Dedifferentiated amniotic fluid mesenchymal stem cell (primary cell): ENCODE measurements around the gene TRIM71.
"Not testable (repeated sequence)": the region's sequence is repeated elsewhere in the genome, so short reads cannot be mapped to it uniquely, and the experiment has no call there.

ENCODE experiments used
- DNase-seq: peaks from one replicate; pipeline ENCODE4 v3.0.0-alpha.2; 2016; ENCODE audit errors: extremely low spot score

TRIM71 gene

GRCh38 chr3:32842987-32843386 lies 25.2 kb downstream of the TRIM71 start:
- no peak for DNase-seq

- no peak for DNase-seq
Measured at GRCh38 chr3:32843510-32844321, 25.9 kb downstream of the TRIM71 start.

DNA sequence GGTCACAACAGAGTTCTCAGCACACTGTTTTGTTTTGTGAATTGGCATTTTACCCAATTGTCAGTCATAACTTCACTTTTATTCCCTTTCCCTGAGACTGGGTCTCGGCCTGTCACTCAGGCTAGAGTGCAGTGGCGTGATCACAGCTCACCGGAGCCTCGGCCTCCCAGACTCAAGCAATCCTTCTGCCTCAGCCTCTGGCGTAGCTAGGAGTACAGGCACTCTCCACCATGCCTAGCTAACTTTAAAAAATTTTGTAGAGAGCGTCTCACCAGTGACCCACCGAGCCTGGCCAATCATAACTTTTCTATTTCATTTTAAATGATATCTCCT lies 26.5 kb downstream of the TRIM71 start:
- DNase-seq = no peak

GRCh38 chr3:32844914-32845313 lies 27.1 kb downstream of the TRIM71 start:
- no peak for DNase-seq

- DNase-seq = not testable (repeated sequence)
Measured at GRCh38 chr3:32845546-32845945, 27.7 kb downstream of the TRIM71 start.

DNA sequence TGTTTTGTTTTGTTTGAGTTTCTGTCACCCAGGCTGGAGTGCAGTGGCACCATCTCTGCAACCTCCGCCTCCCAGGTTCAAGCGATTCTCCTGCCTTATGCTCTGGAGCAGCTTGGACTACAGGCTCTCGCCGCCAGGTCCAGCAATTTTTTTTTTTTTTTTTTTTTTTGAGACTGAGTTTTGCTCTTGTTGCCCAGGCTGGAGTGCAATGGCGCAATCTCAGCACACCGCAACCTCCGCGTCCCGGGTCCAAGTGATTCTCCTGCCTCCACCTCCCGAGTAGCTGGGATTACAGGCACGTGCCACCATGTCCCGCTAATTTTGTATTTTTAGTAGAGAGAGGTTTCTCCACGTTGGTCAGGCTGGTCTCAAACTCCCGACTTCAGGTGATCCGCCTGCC lies 29.2 kb downstream of the TRIM71 start:
- DNase-seq = not testable (repeated sequence)

DNA sequence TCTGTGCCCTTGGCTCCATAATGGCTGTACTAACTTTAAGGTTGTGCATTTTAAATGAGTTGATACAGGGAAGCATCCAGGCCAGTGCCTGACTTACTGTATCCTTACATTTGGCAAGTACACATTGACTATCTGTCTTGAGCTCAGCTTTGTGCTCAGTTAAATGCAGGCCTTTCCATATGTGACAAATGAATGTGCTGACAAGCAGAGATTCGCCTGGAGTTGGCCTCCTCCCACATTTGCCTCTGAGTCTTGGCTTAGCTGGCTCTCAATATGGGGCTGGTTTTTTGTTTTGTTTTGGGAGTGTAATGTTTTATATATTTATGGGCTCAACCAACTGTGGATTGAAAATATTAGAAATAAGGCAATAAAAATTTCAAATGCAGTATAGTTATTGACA lies 29.7 kb downstream of the TRIM71 start:
- no peak for DNase-seq

DNA sequence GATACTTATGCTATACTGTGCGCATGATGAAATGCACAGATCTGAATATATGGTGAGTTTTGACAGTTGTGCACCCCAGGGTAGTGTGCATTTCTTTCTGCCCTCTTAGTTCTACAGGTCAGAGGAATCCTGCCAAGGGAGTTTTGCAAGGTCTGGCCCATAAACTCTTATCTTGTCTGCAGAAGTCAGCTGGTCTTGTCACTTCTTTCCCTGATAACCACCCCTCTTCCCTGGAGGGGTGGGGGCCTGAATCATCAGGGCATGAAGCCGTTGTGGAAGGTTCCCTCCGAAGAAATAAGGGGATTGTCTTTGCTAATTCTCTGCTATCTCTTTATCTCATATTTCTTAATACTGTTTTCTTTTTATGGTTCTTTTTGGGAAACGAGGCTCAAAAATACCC lies 30.4 kb downstream of the TRIM71 start:
- DNase-seq = no peak

DNA sequence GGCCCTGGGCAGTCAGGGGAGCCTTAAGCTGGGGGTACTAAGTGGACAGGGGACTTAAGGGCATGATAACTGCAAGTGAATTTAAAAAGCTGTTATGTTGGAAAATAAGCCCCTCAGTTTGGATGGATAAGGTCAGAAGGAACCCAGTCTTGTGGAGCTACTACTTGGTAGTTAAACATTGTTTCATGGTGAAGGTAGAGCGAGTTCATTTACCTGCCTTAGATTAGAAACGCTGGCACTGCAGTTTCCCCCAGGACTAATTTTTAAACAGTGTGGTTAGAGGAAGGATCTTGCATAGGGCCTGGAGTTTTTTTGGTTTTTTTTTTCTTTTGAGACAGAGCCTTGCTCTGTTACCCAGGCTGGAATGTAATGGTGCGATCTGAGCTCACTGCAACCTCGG lies 31.2 kb downstream of the TRIM71 start:
- DNase-seq = no peak

GRCh38 chr3:32850226-32850625 lies 32.4 kb downstream of the TRIM71 start:
- no peak for DNase-seq

- DNase-seq = no peak
Measured at GRCh38 chr3:32850636-32851035, 32.8 kb downstream of the TRIM71 start.

GRCh38 chr3:32852146-32852545 lies 34.3 kb downstream of the TRIM71 start:
- DNase-seq = no peak

GRCh38 chr3:32855350-32855953 lies 37.7 kb downstream of the TRIM71 start:
- DNase-seq = no peak

- DNase-seq = no peak
Measured at GRCh38 chr3:32856355-32856889, 38.6 kb downstream of the TRIM71 start.

DNA sequence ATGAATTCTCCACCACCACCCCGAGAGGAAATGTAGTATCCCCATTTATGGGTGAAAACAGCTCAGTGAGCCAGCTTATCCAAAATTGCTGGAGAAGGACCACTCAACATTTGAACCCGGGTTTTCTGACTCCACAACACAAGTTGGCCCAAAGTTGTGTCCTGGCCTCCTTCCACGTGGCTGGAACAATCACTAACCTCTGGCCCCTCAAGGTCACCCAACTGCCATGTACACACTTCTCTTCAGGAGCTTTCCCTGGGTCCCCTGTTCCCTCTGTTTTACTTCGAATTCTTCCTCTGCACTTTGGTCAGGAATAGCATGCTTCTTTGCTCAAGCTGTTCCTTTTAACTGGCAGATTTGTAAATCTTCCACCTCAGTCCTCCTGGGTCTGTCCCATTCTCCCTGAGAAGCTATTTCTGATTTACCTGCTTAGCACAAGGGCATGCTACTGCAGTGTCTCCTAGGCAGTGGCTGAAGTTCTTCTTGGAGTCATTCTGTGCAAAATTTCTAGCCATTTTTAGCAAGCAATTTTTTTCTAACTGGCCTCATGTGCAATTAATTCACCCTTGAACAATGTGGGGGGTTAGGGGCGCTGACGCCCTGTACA lies 39.2 kb downstream of the TRIM71 start:
- no peak for DNase-seq

GRCh38 chr3:32857921-32858320 lies 40.1 kb downstream of the TRIM71 start:
- DNase-seq = no peak

- no peak for DNase-seq
Measured at GRCh38 chr3:32859604-32860237, 41.9 kb downstream of the TRIM71 start.

DNA sequence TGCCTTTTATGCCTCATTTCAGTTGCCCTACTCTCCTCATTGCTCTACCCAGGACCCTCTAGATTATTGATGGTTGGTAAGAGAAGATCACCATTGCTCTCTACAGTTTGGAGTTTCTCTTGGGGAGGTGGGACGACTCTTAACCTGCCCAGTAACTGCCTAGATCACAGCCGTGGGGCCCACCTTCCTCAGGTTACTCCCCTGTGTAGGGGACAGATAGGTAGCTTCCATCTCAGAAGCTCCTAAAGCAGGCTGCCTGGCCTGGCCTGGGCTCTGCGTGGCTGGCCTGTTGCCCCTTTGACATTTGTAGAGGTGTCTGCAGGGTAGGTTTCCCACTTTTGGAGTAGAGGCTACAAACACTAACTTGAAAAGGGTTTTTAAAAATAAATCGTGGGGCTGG lies 42.7 kb downstream of the TRIM71 start:
- DNase-seq = no peak

GRCh38 chr3:32861681-32862080 lies 43.9 kb downstream of the TRIM71 start:
- no peak for DNase-seq

DNA sequence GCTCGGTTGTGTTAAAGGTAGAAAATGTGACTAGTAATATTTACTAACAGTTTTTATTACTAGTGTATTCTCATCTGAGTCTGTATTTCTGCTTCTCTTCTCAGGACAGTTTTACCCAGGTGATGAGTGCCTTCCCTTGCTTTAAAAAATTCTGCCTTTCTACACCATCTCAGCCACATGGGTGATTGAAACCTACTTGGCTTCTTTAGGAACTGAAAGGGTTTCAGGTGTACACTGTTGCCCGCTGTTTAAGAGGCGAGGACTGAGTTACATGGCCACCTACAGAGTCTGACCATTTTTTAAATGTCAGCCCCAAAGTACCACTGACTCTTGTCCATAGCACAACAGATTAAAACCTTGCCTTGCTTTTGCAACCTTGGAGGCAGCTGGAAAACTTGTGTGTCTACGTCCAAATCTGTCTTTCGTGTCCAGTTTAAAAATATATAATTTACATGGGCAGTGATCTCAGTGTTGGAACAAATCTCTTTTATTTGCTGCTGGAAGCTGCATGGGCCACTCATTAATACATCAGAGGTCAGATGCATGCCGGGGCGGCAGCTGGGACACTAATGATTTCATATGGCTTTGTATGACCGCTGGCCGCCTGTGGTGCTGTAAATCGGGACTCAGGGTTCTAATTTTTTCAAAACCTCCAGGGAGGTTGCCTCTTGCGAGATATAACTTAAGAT lies 44.6 kb downstream of the TRIM71 start:
- no peak for DNase-seq

DNA sequence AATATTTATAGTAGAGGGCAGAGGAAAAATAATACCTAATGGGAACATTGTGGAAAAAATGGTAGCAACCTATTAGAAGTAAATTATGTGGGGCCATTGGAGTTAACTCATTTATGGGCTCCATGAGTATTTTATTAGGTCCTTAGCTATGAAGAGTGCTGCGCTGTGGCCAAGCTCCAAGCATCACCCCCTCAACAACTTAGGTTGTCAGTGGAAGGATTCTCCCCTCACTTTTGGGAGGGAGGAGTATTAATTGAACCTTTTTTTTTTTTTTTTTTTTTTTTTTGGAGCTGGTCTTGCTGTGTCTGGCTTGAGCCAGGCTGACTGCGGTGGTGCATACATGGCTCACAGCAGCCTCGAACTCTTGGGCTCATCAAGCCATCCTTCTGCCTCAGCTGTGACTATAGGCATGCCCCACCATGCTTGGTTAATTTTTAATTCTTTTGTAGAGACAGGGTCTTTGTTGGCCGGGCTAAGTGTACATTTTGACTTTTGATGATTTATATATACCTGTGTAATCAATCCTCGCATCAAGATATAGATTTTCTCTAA lies 45.2 kb downstream of the TRIM71 start:
- DNase-seq = no peak

DNA sequence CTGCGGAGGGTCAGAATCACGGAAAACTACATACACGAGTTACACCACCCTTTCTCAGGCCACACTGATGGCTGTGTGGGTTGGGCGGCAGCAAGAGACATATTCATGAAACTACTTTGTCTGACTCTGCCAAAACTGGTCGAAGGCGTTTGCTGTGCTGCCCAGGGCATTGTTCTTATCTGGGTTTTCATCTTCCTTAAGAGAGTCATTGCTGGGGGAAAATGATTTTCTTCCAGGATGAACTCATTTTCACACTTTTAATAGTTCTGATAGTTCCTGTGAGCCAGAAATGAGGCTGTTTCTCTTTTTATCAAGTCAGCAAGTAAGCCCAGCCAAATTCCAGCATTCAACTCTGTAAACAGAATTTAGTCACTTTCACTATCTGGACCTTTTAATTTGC lies 47.6 kb downstream of the TRIM71 start:
- DNase-seq = no peak
